ENCODE measurements around the gene VMO1. TPM values are rescaled to one million over a fixed set of nuclear protein-coding genes. Genes with fewer than 3 reads are reported as not detected.

The VMO1 gene
- total RNA-seq, 1 donor from 2014 or later, result 0.40 TPM

DNA sequence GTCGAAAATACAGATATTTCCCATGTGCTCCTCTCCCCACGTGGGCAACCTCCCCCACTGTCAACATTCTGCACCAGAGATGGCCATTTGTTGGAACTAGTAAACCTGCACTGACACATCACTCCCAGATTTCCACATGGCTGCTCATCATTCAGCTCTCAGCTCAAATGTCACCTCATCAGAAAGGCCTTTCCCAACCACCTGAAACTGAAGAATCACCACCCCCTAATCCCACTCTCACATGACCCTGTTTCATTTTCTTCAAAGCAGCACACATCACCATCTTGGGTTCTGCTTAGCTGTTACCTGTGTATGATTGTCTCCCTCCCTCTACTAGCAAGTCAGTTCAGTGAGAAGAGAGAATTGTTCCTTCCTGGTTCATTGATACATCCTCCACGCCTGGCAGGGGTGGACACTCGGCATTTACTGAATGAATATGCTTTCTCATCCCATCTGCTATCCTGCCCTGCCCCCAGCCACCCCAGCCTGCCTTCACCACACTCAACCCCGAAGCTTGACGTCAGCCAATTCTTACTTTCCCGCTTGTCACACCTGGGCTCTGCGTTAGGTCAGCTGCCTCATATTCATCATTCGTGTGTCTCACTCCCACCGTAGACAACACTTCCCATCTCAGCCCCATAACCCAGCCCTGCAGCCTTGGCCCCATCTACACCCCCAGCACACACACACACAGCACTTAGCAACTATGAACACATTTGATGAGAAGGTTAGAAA, 14.5 kb upstream of the VMO1 start:
- DNase-seq (ENCODE audit: low read depth, low spot score), result no peak

DNA sequence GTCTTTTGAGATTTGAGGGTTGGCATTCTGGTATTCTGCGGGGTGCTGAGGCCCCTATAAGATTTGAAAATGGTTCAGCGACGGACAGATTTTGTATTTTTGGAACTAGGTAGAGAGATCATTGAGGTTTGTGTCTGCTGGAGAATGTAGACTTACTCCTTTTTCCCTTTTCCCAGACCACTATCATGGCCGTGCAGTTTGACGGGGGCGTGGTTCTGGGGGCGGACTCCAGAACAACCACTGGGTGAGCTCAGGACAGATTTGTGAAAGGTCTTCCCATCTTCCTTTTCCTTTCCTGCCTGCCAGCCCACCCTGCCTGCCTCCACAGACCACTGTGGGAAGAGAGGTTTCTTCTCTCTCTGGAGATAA, 10.4 kb upstream of the VMO1 start:
- DNase-seq (ENCODE audit: low read depth, low spot score), result no peak

DNA sequence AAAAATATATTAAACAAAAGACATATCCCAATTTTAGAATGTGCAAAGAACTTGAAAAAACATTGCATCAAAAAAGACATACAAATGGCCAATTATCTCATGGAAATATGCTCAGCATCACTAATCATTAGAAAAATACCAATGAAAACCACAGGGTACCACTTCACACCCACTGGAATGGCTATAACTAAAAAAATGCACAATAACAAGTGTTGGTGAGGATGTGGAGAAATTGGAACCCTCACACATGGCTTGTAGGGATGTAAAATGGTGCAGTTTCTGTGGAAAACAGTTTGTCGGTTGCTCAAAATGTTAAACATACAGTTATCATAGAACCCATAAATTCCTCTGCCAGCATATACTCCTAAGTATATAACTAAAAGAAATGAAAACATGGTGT, 9.0 kb upstream of the VMO1 start:
- DNase-seq (ENCODE audit: low read depth, low spot score), result no peak

DNA sequence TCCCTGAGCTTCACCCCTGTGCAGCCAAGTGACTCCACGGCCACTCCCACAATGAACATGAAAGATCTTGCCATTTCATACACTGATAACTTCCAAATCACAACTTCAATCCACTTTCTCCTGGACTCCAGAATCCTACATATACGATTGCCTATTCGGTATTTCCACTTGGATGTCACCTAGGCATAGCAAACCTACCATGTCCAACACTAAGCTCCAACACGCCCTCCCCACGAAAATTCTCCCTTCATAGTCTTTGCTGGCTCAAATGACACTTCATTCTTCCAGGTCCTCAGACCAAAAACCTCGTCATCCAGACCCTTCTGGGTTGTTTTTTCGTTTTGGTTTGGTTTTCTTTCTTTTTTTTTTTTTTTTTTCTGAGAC, 4.5 kb upstream of the VMO1 start:
- no peak for DNase-seq (ENCODE audit: low read depth, low spot score)

DNA sequence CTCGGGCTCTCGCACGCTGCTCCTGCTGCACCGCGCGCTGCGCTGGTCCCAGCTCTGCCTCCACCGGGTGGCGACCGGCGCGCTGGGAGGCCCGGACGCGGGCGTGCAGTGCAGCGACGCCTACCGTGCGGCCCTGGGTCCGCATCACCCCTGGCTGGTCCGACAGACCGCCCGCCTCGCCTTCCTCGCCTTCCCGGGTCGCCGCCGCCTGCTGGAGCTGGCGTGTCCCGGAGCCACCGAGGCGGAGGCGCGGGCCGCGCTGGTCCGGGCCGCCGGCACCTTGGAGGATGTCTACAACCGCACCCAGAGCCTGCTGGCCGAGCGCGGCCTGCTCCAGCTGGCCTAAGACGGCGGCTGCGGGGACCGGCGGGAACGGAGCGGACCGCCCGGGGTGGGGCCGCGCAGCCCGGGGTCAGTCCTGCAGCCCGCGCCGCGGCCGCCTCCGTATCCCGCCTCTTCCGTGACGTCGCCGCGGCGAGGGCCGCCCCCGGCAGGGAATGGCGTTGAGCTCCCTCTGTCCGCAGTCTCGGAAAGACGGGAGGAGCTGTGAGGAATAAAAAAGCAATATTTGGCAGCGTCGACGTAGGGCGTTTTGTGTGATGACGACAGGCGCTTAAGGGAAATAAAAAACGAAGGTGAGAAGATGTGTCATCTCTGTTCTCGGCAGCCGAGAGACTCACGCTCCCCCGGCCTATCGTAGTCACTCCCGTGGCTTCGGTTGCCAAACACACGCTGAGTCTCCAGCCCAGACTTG, 4.0 kb upstream of the VMO1 start:
- DNase-seq (ENCODE audit: low read depth, low spot score), result peak; percentile 48

DNA sequence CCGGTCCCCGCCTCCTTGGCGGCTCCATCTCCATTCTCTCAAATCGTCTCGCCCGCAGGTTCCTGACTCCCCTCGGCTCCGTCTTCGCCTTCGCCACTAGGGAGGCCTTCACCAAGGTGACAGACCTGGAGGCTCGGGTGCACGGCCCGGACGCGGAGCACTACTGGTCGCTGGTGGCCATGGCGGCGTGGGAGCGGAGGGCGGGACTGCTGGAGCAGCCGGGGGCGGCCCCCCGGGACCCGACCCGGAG, 3.5 kb upstream of the VMO1 start:
- DNase-seq (ENCODE audit: low read depth, low spot score), result no peak

DNA sequence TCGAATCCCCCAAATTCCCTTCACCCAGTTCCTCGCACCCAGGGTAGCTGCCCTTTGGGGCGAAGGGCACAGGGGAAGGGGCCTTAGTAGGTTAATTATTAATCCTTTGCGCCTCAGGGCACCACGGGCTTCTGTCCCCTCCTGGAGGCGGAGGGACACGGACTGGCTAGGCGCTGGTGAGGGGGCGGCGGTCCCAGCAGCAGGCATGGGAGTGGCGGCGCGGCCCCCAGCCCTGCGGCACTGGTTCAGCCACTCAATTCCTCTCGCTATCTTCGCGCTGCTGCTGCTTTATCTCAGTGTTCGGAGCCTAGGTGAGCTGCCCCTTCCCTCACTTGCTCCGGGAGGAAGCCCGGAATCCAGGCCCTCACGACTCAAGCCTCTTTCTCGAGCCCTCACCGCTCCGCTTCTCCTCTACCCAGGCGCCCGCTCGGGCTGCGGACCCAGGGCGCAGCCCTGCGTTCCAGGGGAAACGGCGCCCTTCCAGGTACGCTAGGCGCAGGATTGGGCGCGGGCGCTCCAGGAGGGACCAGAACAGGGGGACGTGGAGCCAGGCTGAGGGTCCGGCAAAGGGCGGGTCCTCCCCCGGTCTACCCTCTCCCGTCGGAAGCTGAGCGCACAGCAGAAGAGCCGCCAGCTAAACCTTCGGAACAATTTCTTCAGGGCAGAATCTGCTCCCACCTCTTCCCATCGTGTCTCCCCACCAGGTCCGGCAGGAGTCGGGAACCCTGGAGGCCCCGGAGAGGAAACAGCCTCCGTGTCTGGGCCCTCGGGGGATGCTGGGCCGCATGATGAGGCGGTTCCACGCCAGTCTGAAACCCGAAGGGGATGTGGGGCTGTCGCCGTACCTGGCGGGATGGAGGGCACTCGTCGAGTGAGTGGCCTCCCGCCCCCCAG, 2.9 kb upstream of the VMO1 start, which contains the start of gene GLTPD2:
Gene GLTPD2 (plus strand): TSS at position 158 of the 894 bp plus-strand sequence. CDS start 48 bp downstream, at position 206.
- DNase-seq (ENCODE audit: low read depth, low spot score), result no peak

DNA sequence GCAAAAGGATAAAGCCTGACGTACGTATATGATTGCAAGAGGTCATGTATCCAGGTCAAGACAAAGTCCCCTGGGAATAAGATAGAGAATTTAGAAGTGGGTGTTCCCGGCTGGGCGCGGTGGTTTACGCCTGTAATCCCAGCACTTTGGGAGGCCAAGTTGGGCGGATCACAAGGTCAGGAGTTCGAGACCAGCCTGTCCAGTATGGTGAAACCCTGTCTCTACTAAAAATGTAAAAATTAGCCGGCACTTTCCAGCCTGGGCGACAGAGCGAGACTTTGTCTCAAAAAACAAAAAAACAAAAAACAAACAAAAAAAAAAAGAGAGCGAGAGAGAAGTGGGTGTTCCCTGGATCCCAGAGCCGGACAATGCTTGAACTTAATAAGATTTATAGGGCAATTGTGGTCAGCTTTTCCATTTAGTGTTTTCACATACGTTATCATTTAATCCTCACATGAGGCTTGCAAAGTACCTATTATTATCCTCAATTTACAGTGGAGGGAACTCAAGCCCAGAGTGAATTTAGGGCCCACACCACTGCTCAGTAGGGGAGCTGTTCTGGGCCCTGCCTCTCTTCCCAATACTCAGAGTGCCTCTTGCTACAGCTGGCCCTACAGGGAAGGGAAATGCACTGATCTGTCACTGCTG, 2.1 kb upstream of the VMO1 start:
- no peak for DNase-seq (ENCODE audit: low read depth, low spot score)

DNA sequence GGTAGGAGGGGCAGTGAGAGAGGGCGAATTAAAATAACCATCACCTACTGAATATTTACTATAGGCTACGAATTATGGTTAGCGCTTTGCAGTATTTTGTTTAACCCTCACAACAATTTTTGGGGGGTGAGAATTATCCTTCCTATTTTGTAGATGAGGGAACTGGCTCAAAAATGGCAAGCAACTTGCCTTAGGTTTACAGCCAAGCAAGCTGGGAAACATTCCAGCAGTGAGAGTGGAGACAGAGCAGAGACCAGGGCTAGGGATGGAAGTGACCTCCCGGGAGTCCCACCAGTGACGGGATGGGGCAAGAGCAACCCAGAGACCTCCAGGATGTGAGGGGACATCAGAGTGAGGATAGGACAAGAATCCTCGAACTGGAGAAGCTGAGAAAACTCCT, 352 bp upstream of the VMO1 start:
- DNase-seq (ENCODE audit: low read depth, low spot score), result no peak

DNA sequence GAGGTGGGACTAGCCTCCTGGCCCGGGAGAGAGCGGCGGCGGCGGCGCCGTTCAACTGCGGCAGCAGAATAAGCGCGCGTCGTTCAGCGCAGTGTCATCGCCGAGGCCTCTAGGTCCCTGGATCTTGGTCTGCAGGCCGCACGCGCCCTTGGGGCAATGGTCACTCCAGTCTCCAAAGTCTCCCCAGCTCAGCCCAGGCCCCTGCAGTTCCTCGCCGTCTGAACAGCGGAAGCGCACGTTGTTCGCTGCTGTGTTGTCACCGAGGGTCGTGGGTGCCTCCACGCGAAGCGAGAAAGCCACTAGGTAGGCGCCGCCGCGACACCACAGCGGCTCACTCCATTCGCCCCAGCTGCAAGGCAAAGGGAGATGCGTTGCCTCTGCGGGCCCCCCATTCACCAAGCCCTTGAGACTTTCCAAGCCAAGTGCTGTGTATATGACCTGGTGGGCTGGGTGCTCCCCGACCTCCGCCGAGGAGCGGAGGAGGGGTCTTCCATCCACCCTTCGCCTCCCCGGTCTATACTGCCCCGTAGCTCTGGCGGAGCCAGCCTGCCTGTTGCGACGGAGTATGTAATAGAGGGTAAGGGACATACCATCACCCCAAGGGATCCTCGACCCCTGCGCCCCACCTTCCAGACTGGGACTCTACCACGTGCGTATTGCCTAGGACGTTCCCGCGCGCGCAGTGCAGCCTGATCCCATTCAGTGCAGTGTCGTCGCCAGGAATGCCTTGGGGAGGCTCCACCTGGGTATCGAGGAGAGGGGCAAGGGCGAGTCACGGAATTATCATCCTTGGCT, 656 bp downstream of the VMO1 start:
- no peak for DNase-seq (ENCODE audit: low read depth, low spot score)

DNA sequence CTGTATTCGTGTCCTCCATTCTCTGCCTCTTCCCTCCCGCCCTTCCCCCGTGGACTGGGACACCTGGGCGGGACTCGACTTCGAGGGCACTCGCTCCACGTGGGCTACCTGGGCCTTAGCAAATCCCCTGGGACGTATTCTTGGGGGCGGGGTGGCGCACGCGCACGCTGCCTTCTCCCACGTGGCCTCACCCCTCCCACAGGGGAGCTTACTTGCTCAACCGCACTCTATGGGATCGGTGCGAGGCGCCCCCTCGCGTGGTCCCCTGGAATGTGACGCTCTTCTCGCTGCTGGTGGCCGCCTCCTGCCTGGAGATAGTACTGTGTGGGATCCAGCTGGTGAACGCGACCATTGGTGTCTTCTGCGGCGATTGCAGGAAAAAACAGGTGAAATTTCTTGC, 3.5 kb downstream of the VMO1 start:
- DNase-seq (ENCODE audit: low read depth, low spot score), result no peak

DNA sequence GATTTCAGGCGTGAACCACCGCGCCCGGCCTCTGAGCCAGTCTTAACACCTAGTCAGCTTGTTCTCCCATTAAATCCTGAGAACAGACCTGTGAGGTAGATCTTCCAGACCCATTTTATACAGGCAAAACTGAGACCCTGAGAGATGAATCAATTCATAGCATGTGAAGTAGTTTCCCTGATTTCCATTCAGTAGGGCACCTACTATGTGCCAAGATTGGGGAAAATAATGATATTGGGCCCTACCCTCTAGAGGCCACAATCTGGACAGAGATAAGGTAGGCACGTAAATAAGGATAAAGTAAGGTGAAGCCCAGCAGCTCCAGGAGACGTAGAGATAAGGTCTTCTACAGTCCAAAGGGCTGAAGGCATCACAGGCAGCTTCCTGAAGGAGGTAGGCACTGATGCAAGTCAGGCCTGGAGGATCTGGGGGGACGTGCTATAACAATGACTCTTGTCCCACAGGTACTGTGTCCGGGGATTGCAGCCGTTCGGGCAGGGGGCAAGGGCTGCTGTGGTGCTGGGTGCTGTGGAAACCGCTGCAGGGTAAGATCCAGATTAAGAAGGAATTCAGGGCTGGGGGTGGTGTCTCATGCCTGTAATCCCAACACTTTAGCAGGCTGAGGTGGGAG, 5.7 kb downstream of the VMO1 start:
- no peak for DNase-seq (ENCODE audit: low read depth, low spot score)

DNA sequence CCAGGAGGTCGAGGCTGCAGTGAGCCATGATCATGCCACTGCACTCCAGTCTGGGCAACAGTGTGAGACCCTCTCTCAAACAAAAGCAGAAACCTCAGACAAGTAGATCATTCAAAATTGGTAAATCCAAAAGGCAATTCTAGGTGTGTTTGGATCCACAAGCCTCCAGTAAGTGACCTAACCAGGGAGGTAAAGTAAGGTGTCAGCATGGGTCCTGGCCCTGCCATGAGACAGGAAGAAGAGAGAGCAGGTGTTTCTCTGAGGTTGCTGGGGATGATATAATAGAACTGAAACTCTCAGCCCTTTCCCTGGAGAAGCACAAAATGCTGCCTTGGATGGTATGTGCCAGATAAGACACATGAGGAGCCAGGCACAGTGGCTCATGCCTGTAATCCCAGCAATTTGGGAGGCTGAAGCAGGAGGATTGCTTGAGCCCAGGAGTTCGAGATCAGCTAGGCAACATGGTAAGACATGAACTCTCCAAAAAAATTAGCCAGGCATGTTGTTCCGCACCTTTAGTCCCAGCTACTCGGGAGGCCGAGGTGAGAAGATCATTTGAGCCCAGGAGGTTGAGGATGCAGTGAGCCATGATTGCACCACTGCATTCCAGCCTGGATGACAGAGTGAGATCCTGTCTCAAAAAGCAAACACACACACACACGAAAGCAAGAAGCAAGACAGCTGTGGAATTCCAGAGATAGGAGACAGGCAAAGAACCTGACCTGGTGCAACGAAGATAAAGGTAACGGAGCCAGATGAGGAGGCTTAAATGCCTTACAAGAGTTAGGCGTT, 8.0 kb downstream of the VMO1 start:
- no peak for DNase-seq (ENCODE audit: low read depth, low spot score)

DNA sequence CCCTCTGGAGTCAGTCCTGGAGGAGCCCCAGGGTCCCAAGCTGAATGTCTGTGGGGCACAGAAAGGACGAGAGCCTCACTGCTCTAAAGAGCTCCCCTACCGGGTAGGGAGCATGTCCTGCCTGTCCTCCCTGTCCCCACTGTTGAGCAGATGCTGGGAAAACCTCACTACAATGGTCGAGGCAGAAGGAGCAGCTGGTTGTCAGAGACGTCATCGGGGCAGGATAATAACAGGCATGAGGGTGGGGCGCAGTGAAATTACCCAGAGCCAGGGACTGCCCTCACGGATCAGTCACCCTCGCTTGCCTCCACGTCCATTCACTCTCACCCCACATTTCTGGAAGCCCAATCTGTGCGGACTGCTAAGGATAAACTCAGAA, 13.9 kb downstream of the VMO1 start:
- no peak for DNase-seq (ENCODE audit: low read depth, low spot score)

DNA sequence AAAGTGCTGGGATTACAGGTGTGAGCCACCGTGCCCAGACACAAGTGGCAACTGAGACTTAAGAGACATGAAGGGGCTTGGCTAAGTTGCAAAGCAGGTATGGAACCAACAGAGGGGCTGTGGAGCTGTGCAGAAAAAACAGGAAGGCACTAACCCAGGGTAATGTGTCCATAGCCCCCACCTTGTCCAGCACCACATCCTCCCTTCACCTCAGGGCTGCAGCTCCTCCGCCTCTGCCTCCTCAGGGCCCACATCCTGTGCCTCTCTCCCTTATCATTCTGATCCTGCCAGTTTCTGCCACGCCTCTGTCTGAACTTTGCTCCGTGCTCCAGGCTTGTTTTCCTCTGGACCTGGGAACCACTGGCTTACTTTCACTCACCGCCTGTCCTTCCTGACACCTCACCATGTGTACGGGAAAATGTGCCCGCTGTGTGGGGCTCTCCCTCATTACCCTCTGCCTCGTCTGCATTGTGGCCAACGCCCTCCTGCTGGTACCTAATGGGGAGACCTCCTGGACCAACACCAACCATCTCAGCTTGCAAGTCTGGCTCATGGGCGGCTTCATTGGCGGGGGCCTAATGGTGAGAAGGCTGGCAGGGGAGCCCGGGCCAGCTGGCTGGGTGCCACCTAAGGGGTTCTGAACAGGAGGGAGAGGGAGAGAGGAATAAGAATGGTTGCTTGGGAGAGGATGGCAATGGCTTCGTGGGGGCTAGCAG, 14.5 kb downstream of the VMO1 start, which contains the start of gene TM4SF5:
Gene TM4SF5 (plus strand): TSS at position 368 of the 716 bp plus-strand sequence. CDS start 37 bp downstream, at position 405.
- no peak for DNase-seq (ENCODE audit: low read depth, low spot score)

DNA sequence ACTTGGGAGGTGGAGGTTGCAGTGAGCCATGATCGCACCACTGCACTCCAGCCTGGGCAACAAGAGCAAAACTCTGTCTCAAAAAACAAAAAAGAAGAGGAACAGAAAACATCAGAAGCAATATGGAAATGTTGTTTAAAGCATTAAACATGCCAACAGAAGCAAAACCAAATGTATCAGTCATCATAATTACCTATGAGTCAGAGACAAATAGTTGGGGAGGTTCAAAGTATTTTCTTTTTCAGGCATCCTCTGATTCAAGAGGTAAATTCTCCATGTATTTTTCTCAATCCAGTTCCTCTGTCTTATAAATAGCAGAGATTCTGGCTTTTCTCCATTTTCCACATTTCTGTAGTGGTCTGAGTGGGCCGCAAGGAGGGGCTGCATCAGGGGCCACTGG, 16.5 kb downstream of the VMO1 start:
- no peak for DNase-seq (ENCODE audit: low read depth, low spot score)

DNA sequence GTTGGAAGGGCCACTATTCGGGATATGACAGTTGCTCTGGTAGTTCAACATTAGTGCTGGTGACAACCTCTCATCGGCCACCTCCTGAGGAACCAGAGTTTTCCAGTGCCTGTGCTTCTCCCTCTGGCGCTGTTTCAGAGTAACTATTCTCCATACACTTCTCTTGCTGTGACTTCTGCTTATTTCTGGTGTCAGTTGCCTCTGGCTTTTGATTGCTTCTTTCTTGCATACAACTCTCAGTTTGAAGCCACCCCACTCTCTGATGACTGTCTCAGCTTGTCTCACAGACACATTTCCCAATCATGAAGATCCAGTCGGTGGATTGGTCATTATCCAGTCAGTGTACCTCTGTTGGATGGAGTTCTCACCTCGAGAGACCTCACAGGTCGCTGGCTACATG, 17.9 kb downstream of the VMO1 start:
- DNase-seq (ENCODE audit: low read depth, low spot score), result no peak

DNA sequence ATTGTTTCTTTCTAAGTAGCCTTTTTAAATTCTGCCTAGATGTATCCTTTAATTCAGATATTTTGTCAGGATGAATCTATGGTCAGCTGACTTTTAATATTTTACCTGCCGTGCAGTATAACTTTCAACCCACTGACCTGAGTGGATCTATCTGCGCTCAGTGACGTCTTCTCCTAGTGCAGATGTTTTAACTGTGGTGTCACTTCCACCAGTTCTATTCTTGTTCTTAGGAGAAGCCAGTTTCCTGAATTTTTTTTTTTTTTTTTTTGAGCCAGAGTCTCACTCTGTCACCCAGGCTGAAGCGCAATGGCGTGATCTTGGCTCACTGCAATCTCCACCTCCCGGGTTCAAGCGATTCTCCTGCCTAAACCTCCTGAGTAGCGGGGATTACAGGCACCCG, 19.4 kb downstream of the VMO1 start:
- no peak for DNase-seq (ENCODE audit: low read depth, low spot score)

DNA sequence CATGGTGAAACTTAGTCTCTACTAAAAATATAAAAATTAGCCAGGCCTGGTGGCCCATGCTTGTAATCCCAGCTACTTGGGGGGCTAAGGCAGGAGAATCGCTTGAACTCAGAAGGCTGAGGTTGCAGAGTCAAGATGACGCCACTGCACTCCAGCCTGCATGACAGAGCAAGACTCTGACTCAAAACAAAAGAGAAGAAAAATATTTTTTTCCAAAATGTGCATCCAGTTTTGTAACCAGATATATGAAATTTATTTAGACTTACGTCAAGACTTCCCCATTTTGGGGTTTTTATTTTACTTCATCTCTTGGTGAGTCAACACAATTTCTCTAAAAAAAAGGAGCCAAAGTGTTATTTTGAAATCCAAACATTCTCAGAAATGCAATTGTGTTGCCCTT, 20.0 kb downstream of the VMO1 start:
- DNase-seq (ENCODE audit: low read depth, low spot score), result no peak
